ENCODE data around the gene MTSS2.

The MTSS2 gene

GRCh38 chr16:70724146-70725023 lies 38.5 kb upstream of the MTSS2 start:
- TF ChIP-seq CTCF (IDR thresholded peaks at IDR 0.05) = no peak
- Histone ChIP-seq H3K36me3 (peaks cover 69% of the 10 kb centered on the region), H3K4me1 (ENCODE audit: control insufficient read depth in 1 of 2, insufficient read depth in 1 of 2, low read depth in 1 of 2, low read length in 1 of 2) (no peaks in the 10 kb centered on the region), H3K9me3 (no peaks in the 10 kb centered on the region), H3K4me3 (ENCODE audit: low read depth in 1 of 2, low read length in 1 of 2) (no peak overlapping the region), H3K27ac (no peak overlapping the region), H3K27me3 (no peaks in the 10 kb centered on the region)

GRCh38 chr16:70723740-70724145 lies 37.9 kb upstream of the MTSS2 start:
- TF ChIP-seq CTCF (IDR thresholded peaks at IDR 0.05) = no peak
- Histone ChIP-seq H3K27ac (no peak overlapping the region), H3K9me3 (no peaks in the 10 kb centered on the region), H3K4me3 (ENCODE audit: low read depth in 1 of 2, low read length in 1 of 2) (no peak overlapping the region), H3K4me1 (ENCODE audit: control insufficient read depth in 1 of 2, insufficient read depth in 1 of 2, low read depth in 1 of 2, low read length in 1 of 2) (no peaks in the 10 kb centered on the region), H3K36me3 (peaks cover 62% of the 10 kb centered on the region), H3K27me3 (no peaks in the 10 kb centered on the region)

- TF ChIP-seq CTCF (IDR thresholded peaks at IDR 0.05) = no peak
Observed at GRCh38 chr16:70721202-70721963, 35.5 kb upstream of the MTSS2 start.

GRCh38 chr16:70720425-70721201 lies 34.8 kb upstream of the MTSS2 start:
- H3K4me1 ChIP-seq (ENCODE audit: control insufficient read depth in 1 of 2, insufficient read depth in 1 of 2, low read depth in 1 of 2, low read length in 1 of 2) = no peaks in the 10 kb centered on the region
- no peak for TF ChIP-seq CTCF (IDR thresholded peaks at IDR 0.05)
- peaks cover 36% of the 10 kb centered on the region for H3K36me3 ChIP-seq
- H3K27me3 ChIP-seq = no peaks in the 10 kb centered on the region
- H3K9me3 ChIP-seq = no peaks in the 10 kb centered on the region
- H3K4me3 ChIP-seq (ENCODE audit: low read depth in 1 of 2, low read length in 1 of 2) = no peak overlapping the region
- no peak overlapping the region for H3K27ac ChIP-seq

More at GRCh38 chr16:70721202-70721963, 35.5 kb upstream of the MTSS2 start:
- no peaks in the 10 kb centered on the region for H3K9me3 ChIP-seq
- H3K27me3 ChIP-seq = no peaks in the 10 kb centered on the region
- H3K27ac ChIP-seq = no peak overlapping the region
- H3K4me1 ChIP-seq (ENCODE audit: control insufficient read depth in 1 of 2, insufficient read depth in 1 of 2, low read depth in 1 of 2, low read length in 1 of 2) = no peaks in the 10 kb centered on the region
- H3K36me3 ChIP-seq = peaks cover 44% of the 10 kb centered on the region
- no peak overlapping the region for H3K4me3 ChIP-seq (ENCODE audit: low read depth in 1 of 2, low read length in 1 of 2)

- no peak for TF ChIP-seq CTCF (IDR thresholded peaks at IDR 0.05)
- H3K4me3 ChIP-seq (ENCODE audit: low read depth in 1 of 2, low read length in 1 of 2) = no peak overlapping the region
- no peaks in the 10 kb centered on the region for H3K27me3 ChIP-seq
- peaks cover 17% of the 10 kb centered on the region for H3K36me3 ChIP-seq
- H3K27ac ChIP-seq = no peak overlapping the region
- H3K9me3 ChIP-seq = no peaks in the 10 kb centered on the region
- no peaks in the 10 kb centered on the region for H3K4me1 ChIP-seq (ENCODE audit: control insufficient read depth in 1 of 2, insufficient read depth in 1 of 2, low read depth in 1 of 2, low read length in 1 of 2)
Observed at GRCh38 chr16:70717065-70717464, 31.2 kb upstream of the MTSS2 start.

Data from neutrophil (primary cell).